Measurements from ENCODE around the gene C5orf15.

Gene C5orf15

DNA sequence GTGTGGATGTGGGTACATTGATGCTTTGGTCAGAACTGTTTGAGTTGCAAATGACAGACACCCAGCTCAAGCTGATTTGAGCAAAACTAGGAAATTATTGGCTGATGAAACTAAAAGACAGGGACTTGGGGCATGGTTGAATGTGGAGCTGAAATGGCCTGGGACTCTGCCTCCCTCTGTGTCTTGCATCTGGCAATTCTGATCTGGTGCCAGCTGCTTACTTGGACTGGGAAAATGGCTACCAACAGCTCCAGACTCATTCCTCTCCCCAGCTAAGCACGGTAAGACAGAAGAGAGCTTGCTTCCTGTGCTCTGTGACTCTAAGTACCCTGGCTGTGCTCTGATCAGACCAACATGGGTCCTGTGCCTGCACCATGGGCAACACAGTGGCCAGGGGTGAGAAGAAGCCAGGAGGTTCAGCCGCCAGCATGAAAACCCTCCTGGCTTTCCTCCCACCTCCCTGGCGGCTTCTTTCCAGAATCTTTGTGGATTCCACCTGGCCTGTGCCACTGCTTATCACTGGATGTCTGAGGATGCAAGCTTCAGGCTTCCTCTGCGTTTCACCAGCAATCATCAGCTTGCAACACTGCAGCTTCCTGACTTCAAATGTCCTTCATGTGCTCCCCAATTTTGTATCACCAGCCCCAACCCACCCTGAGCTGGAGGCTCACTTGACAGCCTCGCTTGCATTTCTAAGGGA, 44.1 kb downstream of the C5orf15 start:
- DNase-seq (ENCODE audit: low read depth in 2 of 2) = no peak

GRCh38 chr5:133921979-133922378, 46.4 kb downstream of the C5orf15 start:
- DNase-seq (ENCODE audit: low read depth in 2 of 2) = no peak

- DNase-seq (ENCODE audit: low read depth in 2 of 2) = no peak
Measured at GRCh38 chr5:133921069-133921468, 47.4 kb downstream of the C5orf15 start.

- no peak for DNase-seq (ENCODE audit: low read depth in 2 of 2)
Measured at GRCh38 chr5:133919148-133920136, 49.0 kb downstream of the C5orf15 start.

DNA sequence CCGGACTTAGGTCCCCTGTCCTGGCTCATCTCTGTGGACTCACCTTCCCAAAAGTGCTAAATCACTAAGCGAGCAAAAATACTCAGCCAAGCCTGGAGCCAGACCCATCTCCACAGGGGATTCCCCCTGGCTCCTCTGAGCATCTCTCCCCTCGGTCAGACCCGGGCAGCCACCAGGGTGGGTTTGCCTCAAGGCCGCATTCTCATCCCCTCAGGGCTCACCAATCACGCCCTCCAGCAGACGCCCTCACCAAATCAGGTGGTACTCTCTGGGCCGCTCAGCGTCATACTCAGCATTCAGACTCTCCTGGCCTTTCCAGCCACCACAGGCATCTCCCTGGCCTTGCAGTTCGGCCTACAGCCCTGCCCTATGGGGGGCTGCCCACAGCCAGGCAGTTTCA, 49.7 kb downstream of the C5orf15 start:
- no peak for DNase-seq (ENCODE audit: low read depth in 2 of 2)

- no peak for DNase-seq (ENCODE audit: low read depth in 2 of 2)
Measured at GRCh38 chr5:133918316-133918715, 50.1 kb downstream of the C5orf15 start.

- no peak for DNase-seq (ENCODE audit: low read depth in 2 of 2)
Measured at GRCh38 chr5:133917785-133918184, 50.6 kb downstream of the C5orf15 start.

DNA sequence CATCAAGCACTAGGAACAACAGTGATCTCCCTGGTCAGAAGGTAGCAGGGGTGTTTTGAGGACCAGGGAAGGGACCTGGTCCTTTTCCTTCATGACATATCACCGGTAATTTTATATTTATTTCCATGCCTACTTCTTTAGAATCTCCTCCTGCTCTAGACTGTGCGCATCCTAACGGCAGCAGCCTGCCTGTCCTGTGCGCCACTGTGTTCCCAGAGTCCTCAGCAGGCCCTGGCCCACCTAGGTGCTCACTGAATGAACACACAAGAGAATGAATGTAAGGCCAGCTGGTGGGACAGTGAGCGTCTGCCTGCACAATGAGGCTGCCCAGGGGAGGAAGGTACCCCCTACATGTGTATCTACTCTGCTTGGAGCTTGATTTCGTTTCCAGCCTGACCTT, 51.5 kb downstream of the C5orf15 start:
- no peak for DNase-seq (ENCODE audit: low read depth in 2 of 2)

DNA sequence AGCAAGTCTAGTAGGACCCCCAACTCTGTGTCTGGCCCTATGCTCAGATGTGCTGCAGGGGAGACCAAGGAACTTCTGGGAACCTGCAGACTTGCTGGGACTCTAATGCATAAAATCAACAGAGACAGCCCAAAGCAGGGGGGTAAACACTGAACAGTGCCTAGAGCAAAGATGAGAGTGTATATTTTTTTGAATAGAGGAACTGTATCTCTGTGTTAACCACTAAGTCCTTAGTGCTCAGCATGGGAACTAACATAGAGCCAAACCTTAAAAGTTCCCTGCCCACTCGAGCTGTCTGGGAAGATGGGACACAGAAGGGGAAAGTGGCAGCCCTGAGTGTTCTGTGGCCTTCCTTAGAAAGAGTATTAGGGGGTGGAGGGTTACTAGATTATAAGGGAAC, 51.9 kb downstream of the C5orf15 start:
- no peak for DNase-seq (ENCODE audit: low read depth in 2 of 2)

DNA sequence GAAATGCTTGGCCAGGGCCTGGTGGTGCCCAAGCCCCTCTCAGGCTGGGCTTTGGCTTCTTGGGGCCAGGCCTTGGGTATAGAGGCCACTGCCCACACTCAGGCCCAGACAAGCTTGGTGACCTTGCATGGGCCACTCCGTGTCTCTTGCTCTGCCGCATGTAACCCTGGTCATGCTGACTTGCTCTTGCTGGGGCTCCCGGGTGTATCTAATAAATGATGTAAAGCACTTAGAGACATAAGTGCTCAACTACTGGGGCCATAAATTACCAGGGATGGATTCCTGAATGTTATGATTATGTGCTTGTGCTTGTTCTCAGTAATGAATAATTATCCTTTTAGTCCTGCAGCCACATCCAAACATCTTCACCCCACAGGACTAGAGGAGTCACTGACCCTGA, 54.0 kb downstream of the C5orf15 start:
- DNase-seq (ENCODE audit: low read depth in 2 of 2) = no peak

- DNase-seq (ENCODE audit: low read depth in 2 of 2) = no peak
Measured at GRCh38 chr5:133913413-133914155, 54.8 kb downstream of the C5orf15 start.

GRCh38 chr5:133912951-133913350, 55.5 kb downstream of the C5orf15 start:
- DNase-seq (ENCODE audit: low read depth in 2 of 2) = no peak

DNA sequence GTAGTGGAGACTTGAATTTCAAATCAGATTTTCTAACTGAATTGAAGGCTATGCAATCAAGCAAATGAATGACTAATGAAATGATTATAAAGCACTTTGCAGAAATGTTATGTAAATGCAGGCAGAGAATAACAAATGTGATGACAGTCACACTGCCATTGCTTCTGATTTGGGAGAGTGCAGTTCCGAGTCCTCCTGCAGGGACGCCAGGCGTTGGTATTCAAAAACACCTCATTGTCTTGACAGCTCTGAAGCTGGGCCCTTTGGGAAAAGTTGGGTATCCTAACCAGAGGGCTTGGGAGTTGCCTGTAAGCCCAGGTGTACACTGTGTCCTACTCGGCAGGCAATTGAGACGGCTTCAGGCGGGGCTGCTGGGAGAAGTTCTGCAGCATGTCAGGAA, 57.9 kb downstream of the C5orf15 start:
- DNase-seq (ENCODE audit: low read depth in 2 of 2) = no peak

DNA sequence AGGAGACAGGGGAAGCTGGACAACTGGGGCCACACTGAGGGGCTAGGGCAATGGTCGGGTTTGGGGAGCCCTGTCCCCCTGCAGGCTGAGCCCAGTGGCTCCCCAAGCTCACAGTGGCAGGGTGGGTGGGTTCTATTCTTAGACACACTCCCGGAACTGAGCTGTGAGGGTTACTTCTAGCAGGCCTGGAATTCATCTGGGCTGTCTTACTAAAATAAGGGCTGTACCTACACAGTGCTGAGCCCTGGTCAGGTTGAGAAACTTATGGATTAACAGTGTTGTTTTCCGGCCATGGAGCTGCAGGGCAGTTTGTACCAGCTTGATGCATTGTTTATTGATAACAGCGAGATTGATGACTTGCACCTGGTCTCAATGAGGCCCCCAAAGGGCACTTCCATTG, 58.8 kb downstream of the C5orf15 start:
- no peak for DNase-seq (ENCODE audit: low read depth in 2 of 2)

- no peak for DNase-seq (ENCODE audit: low read depth in 2 of 2)
Measured at GRCh38 chr5:133907075-133907474, 61.4 kb downstream of the C5orf15 start.

DNA sequence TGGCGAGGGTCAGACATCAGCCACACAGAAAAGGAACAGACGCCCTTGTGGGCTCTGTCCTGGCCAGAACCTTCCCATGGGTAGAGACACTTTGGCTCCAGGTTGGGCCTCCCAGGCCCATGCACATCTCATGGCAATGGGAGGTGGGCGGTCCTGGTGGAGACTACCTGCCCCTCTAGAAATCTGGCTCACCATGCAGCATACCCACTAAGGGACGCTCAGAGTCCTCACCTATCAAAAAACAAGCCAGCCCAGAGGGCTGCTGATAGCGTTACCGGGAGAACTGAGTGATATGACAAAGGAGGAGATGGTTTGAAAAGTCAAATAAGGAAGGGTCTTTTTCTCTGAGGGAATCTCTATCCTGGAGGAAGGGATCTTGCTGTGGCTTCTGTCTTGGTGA, 62.1 kb downstream of the C5orf15 start:
- no peak for DNase-seq (ENCODE audit: low read depth in 2 of 2)
